ENCODE measurements around the gene RGPD8.

Gene RGPD8

GRCh38 chr2:112433480-112433879 is at the start of gene RGPD8:
Gene RGPD8 (minus strand): TSS chr2:112433645. CDS start chr2:112433453, 192 bp downstream.
- H3K4me3 ChIP-seq (replicated peaks; ENCODE audit: low read depth, low read length), result peak within 1 kb of the TSS; percentile 43
- DNase-seq (ENCODE audit: extremely low read depth, low read depth), result peak; percentile 26
- TF ChIP-seq, protein P1, sequence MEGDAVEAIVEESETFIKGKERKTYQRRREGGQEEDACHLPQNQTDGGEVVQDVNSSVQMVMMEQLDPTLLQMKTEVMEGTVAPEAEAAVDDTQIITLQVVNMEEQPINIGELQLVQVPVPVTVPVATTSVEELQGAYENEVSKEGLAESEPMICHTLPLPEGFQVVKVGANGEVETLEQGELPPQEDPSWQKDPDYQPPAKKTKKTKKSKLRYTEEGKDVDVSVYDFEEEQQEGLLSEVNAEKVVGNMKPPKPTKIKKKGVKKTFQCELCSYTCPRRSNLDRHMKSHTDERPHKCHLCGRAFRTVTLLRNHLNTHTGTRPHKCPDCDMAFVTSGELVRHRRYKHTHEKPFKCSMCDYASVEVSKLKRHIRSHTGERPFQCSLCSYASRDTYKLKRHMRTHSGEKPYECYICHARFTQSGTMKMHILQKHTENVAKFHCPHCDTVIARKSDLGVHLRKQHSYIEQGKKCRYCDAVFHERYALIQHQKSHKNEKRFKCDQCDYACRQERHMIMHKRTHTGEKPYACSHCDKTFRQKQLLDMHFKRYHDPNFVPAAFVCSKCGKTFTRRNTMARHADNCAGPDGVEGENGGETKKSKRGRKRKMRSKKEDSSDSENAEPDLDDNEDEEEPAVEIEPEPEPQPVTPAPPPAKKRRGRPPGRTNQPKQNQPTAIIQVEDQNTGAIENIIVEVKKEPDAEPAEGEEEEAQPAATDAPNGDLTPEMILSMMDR (IDR thresholded peaks at IDR 0.05; ENCODE audit: low read depth, low read length, missing control alignments), result peak; percentile 55

DNA sequence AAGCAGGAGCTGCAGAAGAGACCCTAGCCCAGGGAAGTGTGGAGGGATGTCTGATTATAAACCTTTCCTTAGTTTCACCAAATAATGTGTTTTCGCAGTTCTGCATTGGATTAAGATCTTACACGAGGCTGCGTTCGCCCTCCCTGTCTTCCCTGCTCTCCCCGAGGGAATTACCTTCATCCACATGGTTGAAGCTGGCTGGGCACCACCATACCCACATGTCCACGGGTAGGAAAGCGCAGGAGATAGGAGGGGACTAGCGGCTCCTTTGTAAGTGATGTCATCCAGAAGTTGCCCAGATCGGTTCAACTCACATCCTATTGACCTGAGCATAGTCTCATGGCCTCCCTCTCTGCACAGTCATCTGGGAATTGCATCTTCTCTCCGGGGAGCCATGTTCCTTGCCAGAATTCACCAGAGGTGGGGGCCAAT is 49.6 kb upstream of the RGPD8 start:
- peak overlapping the region; percentile 83 for H3K4me3 ChIP-seq (replicated peaks; ENCODE audit: low read depth, low read length)
- DNase-seq (ENCODE audit: extremely low read depth, low read depth), result no peak
- TF ChIP-seq, protein P1 (IDR thresholded peaks at IDR 0.05; ENCODE audit: low read depth, low read length, missing control alignments), result no peak

- DNase-seq (ENCODE audit: extremely low read depth, low read depth), result no peak
- peak overlapping the region; percentile 83 for H3K4me3 ChIP-seq (replicated peaks; ENCODE audit: low read depth, low read length)
- TF ChIP-seq, protein P1 (IDR thresholded peaks at IDR 0.05; ENCODE audit: low read depth, low read length, missing control alignments), result no peak
Measured at GRCh38 chr2:112482309-112483041, 49.0 kb upstream of the RGPD8 start.

- peak within 1 kb of the TSS; percentile 83 for H3K4me3 ChIP-seq (replicated peaks; ENCODE audit: low read depth, low read length)
- no peak for DNase-seq (ENCODE audit: extremely low read depth, low read depth)
- TF ChIP-seq, protein P1 (IDR thresholded peaks at IDR 0.05; ENCODE audit: low read depth, low read length, missing control alignments), result no peak
Measured at GRCh38 chr2:112481528-112482233, 48.2 kb upstream of the RGPD8 start, which contains the start of gene TTL. Gene TTL (plus strand): TSS chr2:112482156. CDS start chr2:112482345, 189 bp downstream.

GRCh38 chr2:112481050-112481527 is 47.6 kb upstream of the RGPD8 start:
- DNase-seq (ENCODE audit: extremely low read depth, low read depth), result no peak
- peak overlapping the region; percentile 51 for H3K4me3 ChIP-seq (replicated peaks; ENCODE audit: low read depth, low read length)

GRCh38 chr2:112480530-112481049 is 47.1 kb upstream of the RGPD8 start:
- peak overlapping the region; percentile 51 for H3K4me3 ChIP-seq (replicated peaks; ENCODE audit: low read depth, low read length)
- TF ChIP-seq, protein P1 (IDR thresholded peaks at IDR 0.05; ENCODE audit: low read depth, low read length, missing control alignments), result no peak
- no peak for DNase-seq (ENCODE audit: extremely low read depth, low read depth)

More at GRCh38 chr2:112481050-112481527, 47.6 kb upstream of the RGPD8 start:
- TF ChIP-seq, protein P1 (IDR thresholded peaks at IDR 0.05; ENCODE audit: low read depth, low read length, missing control alignments), result peak; percentile 81

All from HFF-Myc (cell line).